Measurements from ENCODE around the gene ETF1. TPM values are rescaled to one million over a fixed set of nuclear protein-coding genes. Genes with fewer than 3 reads are reported as not detected.
A peak's percentile ranks its signal among the peaks of the same experiment; 100 is the strongest.

ETF1 gene
- total and polyA plus RNA-seq, 2 donors (not counting 1 experiment from before 2014, with no cell fraction given), result 10.2 to 50.5 TPM

DNA sequence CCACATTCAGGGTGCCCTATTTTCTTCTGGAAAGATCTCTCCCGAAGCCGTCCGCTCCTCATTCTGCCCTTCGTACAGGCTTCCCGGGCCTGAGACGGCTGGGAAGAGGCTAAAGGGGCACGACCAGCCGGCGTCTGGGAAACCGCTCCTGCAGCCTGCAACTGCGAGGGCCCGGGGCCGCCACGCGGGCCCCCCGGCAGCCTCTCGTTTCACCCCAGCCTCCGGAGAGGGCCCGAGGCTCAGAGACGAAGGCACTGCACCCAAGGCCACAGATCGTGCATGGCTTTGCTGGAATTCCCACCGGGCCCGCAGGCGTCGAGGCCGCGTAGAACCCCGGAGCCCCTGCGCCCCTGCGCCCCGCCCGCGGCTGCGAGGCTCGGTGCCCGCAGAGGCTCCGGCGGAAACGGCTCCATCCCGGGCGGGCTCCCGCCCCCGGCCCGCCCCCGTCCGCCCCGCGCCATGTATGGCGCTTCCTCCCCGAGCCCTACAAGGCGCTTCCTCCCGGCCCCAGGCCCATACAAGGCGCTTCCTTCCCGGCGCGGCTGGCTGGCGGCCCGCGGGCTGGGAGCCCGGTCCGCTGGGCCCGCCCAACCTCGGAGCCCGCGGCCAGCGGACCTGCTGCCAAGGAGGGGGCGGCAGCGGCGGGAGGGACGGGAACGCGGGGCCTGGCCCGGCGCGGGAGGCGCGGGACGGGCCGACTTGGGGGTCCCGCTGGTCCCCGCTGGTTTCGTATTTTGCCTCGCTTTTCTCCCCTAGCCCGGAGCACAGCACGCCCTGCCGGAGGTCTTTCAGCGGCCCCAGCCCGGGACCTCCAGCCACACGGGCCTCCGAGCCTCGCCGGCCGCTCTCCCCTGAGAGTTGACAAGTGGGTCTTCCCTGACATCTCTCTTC is 51.1 kb downstream of the ETF1 start:
- peaks cover 6% of the 10 kb centered on the region for H3K4me1 Mint-ChIP-seq
- POLR2A ChIA-PET, result interaction anchor here (0.5 to 1.0 kb wide), 2 partner anchors 11 to 28 kb away, joined by 3 to 4 read pairs; no protein-coding TSS in a partner anchor
- peaks cover 19% of the 10 kb centered on the region in 2 donors for H3K4me1 ChIP-seq (ENCODE audit: control insufficient read depth in 2 of 2, insufficient read depth in 2 of 2, low read length in 2 of 2)
- TF ChIP-seq, protein P1, sequence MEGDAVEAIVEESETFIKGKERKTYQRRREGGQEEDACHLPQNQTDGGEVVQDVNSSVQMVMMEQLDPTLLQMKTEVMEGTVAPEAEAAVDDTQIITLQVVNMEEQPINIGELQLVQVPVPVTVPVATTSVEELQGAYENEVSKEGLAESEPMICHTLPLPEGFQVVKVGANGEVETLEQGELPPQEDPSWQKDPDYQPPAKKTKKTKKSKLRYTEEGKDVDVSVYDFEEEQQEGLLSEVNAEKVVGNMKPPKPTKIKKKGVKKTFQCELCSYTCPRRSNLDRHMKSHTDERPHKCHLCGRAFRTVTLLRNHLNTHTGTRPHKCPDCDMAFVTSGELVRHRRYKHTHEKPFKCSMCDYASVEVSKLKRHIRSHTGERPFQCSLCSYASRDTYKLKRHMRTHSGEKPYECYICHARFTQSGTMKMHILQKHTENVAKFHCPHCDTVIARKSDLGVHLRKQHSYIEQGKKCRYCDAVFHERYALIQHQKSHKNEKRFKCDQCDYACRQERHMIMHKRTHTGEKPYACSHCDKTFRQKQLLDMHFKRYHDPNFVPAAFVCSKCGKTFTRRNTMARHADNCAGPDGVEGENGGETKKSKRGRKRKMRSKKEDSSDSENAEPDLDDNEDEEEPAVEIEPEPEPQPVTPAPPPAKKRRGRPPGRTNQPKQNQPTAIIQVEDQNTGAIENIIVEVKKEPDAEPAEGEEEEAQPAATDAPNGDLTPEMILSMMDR (IDR thresholded peaks at IDR 0.05), result no peak
- no peak for TF ChIP-seq EZH2 (IDR thresholded peaks at IDR 0.05; ENCODE audit: borderline replicate concordance, insufficient read depth, low read depth, low read length, poor library complexity, severe bottlenecking)
- H3K4me3 ChIP-seq (ENCODE audit: control extremely low read depth in 1 of 5, extremely low read depth in 1 of 5, insufficient read depth in 1 of 5, low read depth in 2 of 5, low read length in 4 of 5), result peak overlapping the region in 4 of 5 experiments; percentile 36 to 61 (median 56)
- H3K27me3 ChIP-seq (replicated peaks in 1 of 4; ENCODE audit: control extremely low read depth in 1 of 4, control insufficient read depth in 3 of 4, insufficient read depth in 4 of 4, low read length in 3 of 4), result peaks cover 0 to 51% (median 29%) of the 10 kb centered on the region in 4 experiments
- peak overlapping the region; percentile 67 for H3K9ac ChIP-seq (ENCODE audit: low read length)
- H3K27ac Mint-ChIP-seq, result peak overlapping the region; percentile 63
- CTCF ChIA-PET, result interaction anchor here (1.2 to 1.4 kb wide), 2 partner anchors 27 to 42 kb away, joined by 4 to 5 read pairs; partner anchors contain the start of gene EGR1
- intact Hi-C loops (cut with micrococcal nuclease), result loop anchor here (1.0 kb wide), 2 partner anchors 27 to 51 kb away; partner anchors contain the start of genes EGR1 and ETF1
- H3K27ac ChIP-seq (ENCODE audit: low read length in 2 of 2), result no peak overlapping the region
- H3K4me2 ChIP-seq (replicated peaks; ENCODE audit: low read depth, low read length, poor library complexity, severe bottlenecking), result peak overlapping the region; percentile 93
- H3K4me3 Mint-ChIP-seq, result peak overlapping the region; percentile 93
- WGBS (ENCODE audit: insufficient coverage), result 4% methylated on average over 93 of the region's 93 CpGs
- ATAC-seq (ENCODE audit: low read depth) (peak; percentile 99), DNase-seq (peak; percentile 89)
- peaks cover 17% of the 10 kb centered on the region for H4K20me1 ChIP-seq (ENCODE audit: control insufficient read depth, insufficient read depth, low read length, poor library complexity, severe bottlenecking)
- H3K36me3 ChIP-seq (replicated peaks in 1 of 2; ENCODE audit: control extremely low read depth in 1 of 2, control insufficient read depth in 1 of 2, extremely low read depth in 1 of 2, insufficient read depth in 2 of 2, low read length in 1 of 2), result no peaks in the 10 kb centered on the region
- H3K9me3 Mint-ChIP-seq (ENCODE audit: insufficient read depth), result no peaks in the 10 kb centered on the region
- no peaks in the 10 kb centered on the region for H3K79me2 ChIP-seq (ENCODE audit: control insufficient read depth, insufficient read depth, low read length)
- peaks cover 0 to 16% (median 0%) of the 10 kb centered on the region in 3 donors for H3K9me3 ChIP-seq (ENCODE audit: control extremely low read depth in 1 of 3, control insufficient read depth in 2 of 3, insufficient read depth in 1 of 3, low read length in 2 of 3)
- H2AFZ ChIP-seq (ENCODE audit: insufficient read depth, low read depth, low read length, poor library complexity, severe bottlenecking), result peak overlapping the region; percentile 75
- H3K27me3 Mint-ChIP-seq, result peaks cover 29% of the 10 kb centered on the region

Data from B cell (primary cell).